ENCODE measurements around the gene TLL2. TPM values are rescaled to one million over a fixed set of nuclear protein-coding genes. Genes with fewer than 3 reads are reported as not detected.

The TLL2 gene
- polyA plus RNA-seq, 2 of the 4 experiments (the other 2 are of a cell fraction), result 0.08 to 0.13 TPM

GRCh38 chr10:96478355-96478754 lies 35.4 kb downstream of the TLL2 start:
- Histone ChIP-seq H3K4me3 (no peak overlapping the region), H3K27ac (no peak overlapping the region), H3K4me1 (no peaks in the 10 kb centered on the region), H3K4me2 (no peak overlapping the region), H3K9me3 (peaks cover 4% of the 10 kb centered on the region; the same call in 1 of the 3 replicates)
- no peak for DNase-seq (ENCODE audit: low read depth in 1 of 2, low spot score in 1 of 2)
- WGBS (ENCODE audit: missing lambda C conversion rate), result 44% methylated on average over 9 of the region's 9 CpGs
- ChIA-PET POLR2A (no interaction called here), CTCF (interaction anchor here (1.4 to 2.3 kb wide), 3 partner anchors 8 to 51 kb away, joined by 3 to 11 read pairs (median 4); partner anchors contain the start of gene TLL2)
- no peak for ATAC-seq
- TF ChIP-seq CHD4 (IDR thresholded peaks at IDR 0.05; ENCODE audit: borderline replicate concordance) (no peak), RFX5 (IDR thresholded peaks at IDR 0.05) (no peak), CEBPB (IDR thresholded peaks at IDR 0.05) (no peak), MAFK (IDR thresholded peaks at IDR 0.05; ENCODE audit: partially characterized antibody) (no peak), FOSL2 (IDR thresholded peaks at IDR 0.05) (no peak), FOSL2 (CRISPR knock-in tag; IDR thresholded peaks at IDR 0.05) (no peak), ESRRA (IDR thresholded peaks at IDR 0.05; ENCODE audit: borderline replicate concordance, low read length) (no peak), RARB (CRISPR knock-in tag; IDR thresholded peaks at IDR 0.05) (no peak), POLR2A (IDR thresholded peaks at IDR 0.05; ENCODE audit: low read length) (no peak), PBX3 (IDR thresholded peaks at IDR 0.05) (no peak), PHF8 (IDR thresholded peaks at IDR 0.05; ENCODE audit: borderline replicate concordance, low read depth) (no peak), USF2 (IDR thresholded peaks at IDR 0.05) (no peak), HDAC2 (IDR thresholded peaks at IDR 0.05) (no peak), HOXA7 (CRISPR knock-in tag; IDR thresholded peaks at IDR 0.05) (no peak), NPAS2 (CRISPR knock-in tag; IDR thresholded peaks at IDR 0.05; ENCODE audit: borderline replicate concordance) (no peak), ZFP36 (IDR thresholded peaks at IDR 0.05; ENCODE audit: borderline replicate concordance, partially characterized antibody) (no peak), KDM5A (IDR thresholded peaks at IDR 0.05) (no peak)
- TF ChIP-seq, protein P1, sequence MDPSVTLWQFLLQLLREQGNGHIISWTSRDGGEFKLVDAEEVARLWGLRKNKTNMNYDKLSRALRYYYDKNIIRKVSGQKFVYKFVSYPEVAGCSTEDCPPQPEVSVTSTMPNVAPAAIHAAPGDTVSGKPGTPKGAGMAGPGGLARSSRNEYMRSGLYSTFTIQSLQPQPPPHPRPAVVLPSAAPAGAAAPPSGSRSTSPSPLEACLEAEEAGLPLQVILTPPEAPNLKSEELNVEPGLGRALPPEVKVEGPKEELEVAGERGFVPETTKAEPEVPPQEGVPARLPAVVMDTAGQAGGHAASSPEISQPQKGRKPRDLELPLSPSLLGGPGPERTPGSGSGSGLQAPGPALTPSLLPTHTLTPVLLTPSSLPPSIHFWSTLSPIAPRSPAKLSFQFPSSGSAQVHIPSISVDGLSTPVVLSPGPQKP (IDR thresholded peaks at IDR 0.05; ENCODE audit: low read depth, low read length), result no peak
- TF ChIP-seq, protein P2, sequence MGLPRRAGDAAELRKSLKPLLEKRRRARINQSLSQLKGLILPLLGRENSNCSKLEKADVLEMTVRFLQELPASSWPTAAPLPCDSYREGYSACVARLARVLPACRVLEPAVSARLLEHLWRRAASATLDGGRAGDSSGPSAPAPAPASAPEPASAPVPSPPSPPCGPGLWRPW (IDR thresholded peaks at IDR 0.05), result no peak
- no peak for FAIRE-seq

DNA sequence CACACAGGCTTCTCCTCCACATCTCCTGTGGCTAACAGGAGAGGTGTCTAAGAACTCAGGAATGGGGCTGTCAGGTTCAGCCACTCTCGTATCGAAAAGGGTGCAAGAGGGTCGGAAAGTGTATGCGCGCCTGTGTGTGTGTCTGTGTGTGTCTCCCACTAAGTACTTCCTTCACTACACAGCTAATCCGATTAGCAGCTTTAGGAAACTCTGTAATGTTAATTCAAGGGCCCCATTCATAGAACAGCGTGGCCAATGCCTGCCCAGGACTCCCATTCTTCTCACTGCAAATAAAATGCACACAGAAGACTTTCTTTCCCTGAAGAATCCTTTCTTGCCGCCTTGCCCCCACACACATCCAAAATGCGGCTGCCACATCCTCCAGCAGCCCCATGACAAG lies 39.9 kb downstream of the TLL2 start:
- Histone ChIP-seq H3K4me1 (no peaks in the 10 kb centered on the region), H3K4me3 (no peak overlapping the region), H3K9me3 (peaks cover 4% of the 10 kb centered on the region; the same call in 1 of the 3 replicates), H3K4me2 (no peak overlapping the region), H3K27ac (no peak overlapping the region)
- no peak for FAIRE-seq
- 42% methylated on average over 9 of the region's 9 CpGs for WGBS (ENCODE audit: missing lambda C conversion rate)
- TF ChIP-seq GATA3 (IDR thresholded peaks at IDR 0.05; ENCODE audit: borderline replicate concordance) (no peak), ZNF302 (CRISPR knock-in tag; IDR thresholded peaks at IDR 0.05) (no peak), ESRRA (IDR thresholded peaks at IDR 0.05; ENCODE audit: borderline replicate concordance, low read length) (no peak), ATOH8 (CRISPR knock-in tag; IDR thresholded peaks at IDR 0.05; ENCODE audit: low read depth) (no peak), RAD21 (conservative IDR thresholded peaks at IDR 0.05 in 1 of 2, IDR thresholded peaks at IDR 0.05 in 1 of 2) (no peak), HEYL (CRISPR knock-in tag; IDR thresholded peaks at IDR 0.05) (no peak), HOXA7 (CRISPR knock-in tag; IDR thresholded peaks at IDR 0.05) (no peak), EHMT2 (IDR thresholded peaks at IDR 0.05; ENCODE audit: low read depth) (no peak), TP53 (CRISPR knock-in tag; IDR thresholded peaks at IDR 0.05) (no peak), HOXB13 (CRISPR knock-in tag; IDR thresholded peaks at IDR 0.05; ENCODE audit: low read depth) (no peak), EP300 (IDR thresholded peaks at IDR 0.05) (no peak), RCOR1 (IDR thresholded peaks at IDR 0.05; ENCODE audit: low read depth, low read length) (no peak), POLR2A (IDR thresholded peaks at IDR 0.05; ENCODE audit: low read length) (no peak), POLR2AphosphoS2 (conservative IDR thresholded peaks at IDR 0.05; ENCODE audit: low read length) (no peak), CBX2 (IDR thresholded peaks at IDR 0.05; ENCODE audit: borderline replicate concordance, low read depth) (no peak), HOXB5 (CRISPR knock-in tag; IDR thresholded peaks at IDR 0.05) (no peak)
- TF ChIP-seq, protein P3, sequence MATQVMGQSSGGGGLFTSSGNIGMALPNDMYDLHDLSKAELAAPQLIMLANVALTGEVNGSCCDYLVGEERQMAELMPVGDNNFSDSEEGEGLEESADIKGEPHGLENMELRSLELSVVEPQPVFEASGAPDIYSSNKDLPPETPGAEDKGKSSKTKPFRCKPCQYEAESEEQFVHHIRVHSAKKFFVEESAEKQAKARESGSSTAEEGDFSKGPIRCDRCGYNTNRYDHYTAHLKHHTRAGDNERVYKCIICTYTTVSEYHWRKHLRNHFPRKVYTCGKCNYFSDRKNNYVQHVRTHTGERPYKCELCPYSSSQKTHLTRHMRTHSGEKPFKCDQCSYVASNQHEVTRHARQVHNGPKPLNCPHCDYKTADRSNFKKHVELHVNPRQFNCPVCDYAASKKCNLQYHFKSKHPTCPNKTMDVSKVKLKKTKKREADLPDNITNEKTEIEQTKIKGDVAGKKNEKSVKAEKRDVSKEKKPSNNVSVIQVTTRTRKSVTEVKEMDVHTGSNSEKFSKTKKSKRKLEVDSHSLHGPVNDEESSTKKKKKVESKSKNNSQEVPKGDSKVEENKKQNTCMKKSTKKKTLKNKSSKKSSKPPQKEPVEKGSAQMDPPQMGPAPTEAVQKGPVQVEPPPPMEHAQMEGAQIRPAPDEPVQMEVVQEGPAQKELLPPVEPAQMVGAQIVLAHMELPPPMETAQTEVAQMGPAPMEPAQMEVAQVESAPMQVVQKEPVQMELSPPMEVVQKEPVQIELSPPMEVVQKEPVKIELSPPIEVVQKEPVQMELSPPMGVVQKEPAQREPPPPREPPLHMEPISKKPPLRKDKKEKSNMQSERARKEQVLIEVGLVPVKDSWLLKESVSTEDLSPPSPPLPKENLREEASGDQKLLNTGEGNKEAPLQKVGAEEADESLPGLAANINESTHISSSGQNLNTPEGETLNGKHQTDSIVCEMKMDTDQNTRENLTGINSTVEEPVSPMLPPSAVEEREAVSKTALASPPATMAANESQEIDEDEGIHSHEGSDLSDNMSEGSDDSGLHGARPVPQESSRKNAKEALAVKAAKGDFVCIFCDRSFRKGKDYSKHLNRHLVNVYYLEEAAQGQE (IDR thresholded peaks at IDR 0.05), result no peak
- POLR2A ChIA-PET, result no interaction called here
- DNase-seq (ENCODE audit: low read depth in 1 of 2, low spot score in 1 of 2), result no peak
- CTCF ChIA-PET, result interaction anchor here (1.2 kb wide), 1 partner anchor 9 kb away, joined by 4 read pairs; no protein-coding TSS in a partner anchor
- ATAC-seq, result no peak
